ENCODE data around the gene PTPN14.
"Not testable (repeated sequence)": the region's sequence is repeated elsewhere in the genome, so short reads cannot be mapped to it uniquely, and the experiment has no call there.

Gene PTPN14

GRCh38 chr1:214551436-214552173 is at the start of gene PTPN14:
Gene PTPN14, minus strand, starts transcription at chr1:214551602. Its CDS starts 86,799 bp downstream, at chr1:214464803.
- no peak for DNase-seq (ENCODE audit: low read depth)

GRCh38 chr1:214593158-214593557 is 41.8 kb upstream of the PTPN14 start:
- no peak for DNase-seq (ENCODE audit: low read depth)

GRCh38 chr1:214591918-214592317 is 40.5 kb upstream of the PTPN14 start:
- DNase-seq (ENCODE audit: low read depth) = not testable (repeated sequence)

- no peak for DNase-seq (ENCODE audit: low read depth)
These were observed 39.3 kb upstream of the PTPN14 start for GRCh38 chr1:214590696-214591095.

- no peak for DNase-seq (ENCODE audit: low read depth)
These were observed 37.7 kb upstream of the PTPN14 start for GRCh38 chr1:214588963-214589597.

GRCh38 chr1:214587165-214587564 is 35.8 kb upstream of the PTPN14 start:
- DNase-seq (ENCODE audit: low read depth) = no peak

GRCh38 chr1:214586621-214587020 is 35.2 kb upstream of the PTPN14 start:
- DNase-seq (ENCODE audit: low read depth) = no peak

- DNase-seq (ENCODE audit: low read depth) = no peak
These were observed 33.7 kb upstream of the PTPN14 start for GRCh38 chr1:214584805-214585766.

- no peak for DNase-seq (ENCODE audit: low read depth)
These were observed 32.6 kb upstream of the PTPN14 start for GRCh38 chr1:214583824-214584554.

GRCh38 chr1:214583113-214583512 is 31.7 kb upstream of the PTPN14 start:
- DNase-seq (ENCODE audit: low read depth) = no peak

GRCh38 chr1:214582289-214582891 is 31.0 kb upstream of the PTPN14 start:
- no peak for DNase-seq (ENCODE audit: low read depth)

- no peak for DNase-seq (ENCODE audit: low read depth)
These were observed 30.4 kb upstream of the PTPN14 start for GRCh38 chr1:214581785-214582184.

- DNase-seq (ENCODE audit: low read depth) = no peak
These were observed 27.8 kb upstream of the PTPN14 start for GRCh38 chr1:214579183-214579582.

- not testable (repeated sequence) for DNase-seq (ENCODE audit: low read depth)
These were observed 24.7 kb upstream of the PTPN14 start for GRCh38 chr1:214576120-214576519.

GRCh38 chr1:214574598-214575411 is 23.4 kb upstream of the PTPN14 start:
- no peak for DNase-seq (ENCODE audit: low read depth)

- DNase-seq (ENCODE audit: low read depth) = no peak
These were observed 22.2 kb upstream of the PTPN14 start for GRCh38 chr1:214573386-214574318.

GRCh38 chr1:214571281-214571680 is 19.9 kb upstream of the PTPN14 start:
- no peak for DNase-seq (ENCODE audit: low read depth)

- DNase-seq (ENCODE audit: low read depth) = no peak
These were observed 19.0 kb upstream of the PTPN14 start for GRCh38 chr1:214570442-214570841.

GRCh38 chr1:214569357-214570004 is 18.1 kb upstream of the PTPN14 start:
- DNase-seq (ENCODE audit: low read depth) = no peak
